HG03571 (cell line): Measurements from ENCODE around the gene SYT10.
"Not testable (repeated sequence)": the region's sequence is repeated elsewhere in the genome, so short reads cannot be mapped to it uniquely, and the experiment has no call there.

Source experiments
- ATAC-seq: cut with Tn5 transposase; IDR thresholded peaks from one replicate; pipeline ENCODE4 v1.9.1; 2021; ENCODE audit not compliant: unreplicated experiment

The SYT10 gene

GRCh38 chr12:33349791-33350190, 89.8 kb downstream of the SYT10 start:
- ATAC-seq: no peak

- not testable (repeated sequence) for ATAC-seq
Observed at GRCh38 chr12:33331961-33332398, 107.6 kb downstream of the SYT10 start.

GRCh38 chr12:33330940-33331339, 108.7 kb downstream of the SYT10 start:
- no peak for ATAC-seq
